Measurements from ENCODE around the gene CYB561A3.

DNA sequence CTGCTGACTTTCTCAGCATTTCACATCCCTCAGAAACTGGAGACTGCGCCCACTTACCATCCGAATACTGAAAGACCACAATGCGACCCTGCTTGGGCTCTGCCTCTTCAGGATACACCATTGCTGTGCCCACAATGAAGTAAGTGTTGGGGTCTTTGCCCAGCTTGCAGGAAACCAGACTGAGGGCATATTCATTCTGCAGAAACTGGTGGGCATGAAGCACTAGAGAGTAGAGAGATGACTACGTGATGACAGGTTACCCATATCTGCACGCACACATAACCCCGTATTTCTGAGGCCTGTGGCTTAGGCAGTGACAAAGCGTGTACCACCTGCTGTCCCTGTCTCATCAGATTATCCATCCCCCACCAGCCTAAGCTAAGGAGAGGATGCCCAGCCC, 51.9 kb downstream of the CYB561A3 start:
- TF ChIP-seq, protein P1, sequence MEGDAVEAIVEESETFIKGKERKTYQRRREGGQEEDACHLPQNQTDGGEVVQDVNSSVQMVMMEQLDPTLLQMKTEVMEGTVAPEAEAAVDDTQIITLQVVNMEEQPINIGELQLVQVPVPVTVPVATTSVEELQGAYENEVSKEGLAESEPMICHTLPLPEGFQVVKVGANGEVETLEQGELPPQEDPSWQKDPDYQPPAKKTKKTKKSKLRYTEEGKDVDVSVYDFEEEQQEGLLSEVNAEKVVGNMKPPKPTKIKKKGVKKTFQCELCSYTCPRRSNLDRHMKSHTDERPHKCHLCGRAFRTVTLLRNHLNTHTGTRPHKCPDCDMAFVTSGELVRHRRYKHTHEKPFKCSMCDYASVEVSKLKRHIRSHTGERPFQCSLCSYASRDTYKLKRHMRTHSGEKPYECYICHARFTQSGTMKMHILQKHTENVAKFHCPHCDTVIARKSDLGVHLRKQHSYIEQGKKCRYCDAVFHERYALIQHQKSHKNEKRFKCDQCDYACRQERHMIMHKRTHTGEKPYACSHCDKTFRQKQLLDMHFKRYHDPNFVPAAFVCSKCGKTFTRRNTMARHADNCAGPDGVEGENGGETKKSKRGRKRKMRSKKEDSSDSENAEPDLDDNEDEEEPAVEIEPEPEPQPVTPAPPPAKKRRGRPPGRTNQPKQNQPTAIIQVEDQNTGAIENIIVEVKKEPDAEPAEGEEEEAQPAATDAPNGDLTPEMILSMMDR (IDR thresholded peaks at IDR 0.05; ENCODE audit: low read depth, low read length), result no peak
- TF ChIP-seq MYC (IDR thresholded peaks at IDR 0.05; ENCODE audit: low read depth, low read length) (no peak), POLR2A (IDR thresholded peaks at IDR 0.05; ENCODE audit: extremely low read depth, insufficient read length) (no peak)
- TF ChIP-seq, protein P2, sequence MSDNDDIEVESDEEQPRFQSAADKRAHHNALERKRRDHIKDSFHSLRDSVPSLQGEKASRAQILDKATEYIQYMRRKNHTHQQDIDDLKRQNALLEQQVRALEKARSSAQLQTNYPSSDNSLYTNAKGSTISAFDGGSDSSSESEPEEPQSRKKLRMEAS (IDR thresholded peaks at IDR 0.05; ENCODE audit: low read depth, low read length), result no peak
